Central memory CD8-positive, alpha-beta T cell (primary cell): ENCODE data around the gene HS3ST3B1.

Experiments
- ATAC-seq: fragments of 150-1000 bp; cut with Tn5 transposase; replicated peaks from 2 replicates; pipeline ENCODE4 v1.10.0; 2022; ENCODE audit warnings: mild to moderate bottlenecking, moderate FRiP score, moderate number of reproducible peaks; ENCODE audit not compliant: poor library complexity, severe bottlenecking; ENCODE audit errors: extremely low read depth
- DNase-seq, 2 donors: peaks; one replicate each; pipeline ENCODE4 v3.0.0; 2021; ENCODE audit warnings: low spot score in 2 of 2
- H3K27ac Mint-ChIP-seq: one replicate; pipeline ENCODE4 v1.8.0; 2022; ENCODE audit warnings: low read depth, mild to moderate bottlenecking, moderate library complexity, mixed read lengths
- H3K27me3 Mint-ChIP-seq: one replicate; pipeline ENCODE4 v1.8.0; 2022; ENCODE audit warnings: mixed read lengths
- H3K36me3 Mint-ChIP-seq: one replicate; pipeline ENCODE4 v1.8.0; 2022; ENCODE audit warnings: mild to moderate bottlenecking, moderate library complexity, mixed read lengths; ENCODE audit not compliant: insufficient read depth
- H3K4me1 Mint-ChIP-seq: one replicate; pipeline ENCODE4 v1.8.0; 2022; ENCODE audit warnings: mixed read lengths
- H3K4me3 Mint-ChIP-seq: one replicate; pipeline ENCODE4 v1.8.0; 2022; ENCODE audit warnings: mild to moderate bottlenecking, moderate library complexity, mixed read lengths
- H3K9me3 Mint-ChIP-seq: one replicate; pipeline ENCODE4 v1.8.0; 2022; ENCODE audit warnings: mixed read lengths

The HS3ST3B1 gene

DNA sequence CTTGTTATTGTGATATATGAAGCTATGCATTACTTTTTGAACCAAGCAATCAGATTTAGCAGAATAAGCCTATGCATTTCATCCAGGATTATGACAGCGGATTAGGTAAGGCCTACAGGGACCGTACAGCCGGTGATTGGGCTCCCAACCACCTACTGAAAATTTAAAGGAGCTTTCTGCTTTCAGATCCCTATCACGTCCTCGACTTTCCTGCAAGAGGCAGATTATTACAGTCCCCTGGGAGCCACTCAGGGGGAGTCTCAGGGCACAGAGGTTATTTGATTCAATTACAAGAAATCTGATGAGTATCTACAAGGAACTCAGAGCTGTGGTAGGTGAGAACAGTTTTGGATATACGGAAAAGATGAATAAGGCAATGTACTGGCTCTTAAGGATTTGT is 80.7 kb downstream of the HS3ST3B1 start:
- ATAC-seq (no peak), DNase-seq (no peak)
- H3K36me3 Mint-ChIP-seq = no peaks in the 10 kb centered on the region
- H3K4me1 Mint-ChIP-seq = peaks cover 6% of the 10 kb centered on the region
- no peaks in the 10 kb centered on the region for H3K27me3 Mint-ChIP-seq
- H3K27ac Mint-ChIP-seq = no peak overlapping the region
- no peak overlapping the region for H3K4me3 Mint-ChIP-seq
- no peaks in the 10 kb centered on the region for H3K9me3 Mint-ChIP-seq

GRCh38 chr17:14387036-14387435 is 86.2 kb downstream of the HS3ST3B1 start:
- Mint-ChIP-seq H3K9me3 (peaks cover 9% of the 10 kb centered on the region), H3K36me3 (no peaks in the 10 kb centered on the region), H3K4me3 (no peak overlapping the region), H3K27ac (no peak overlapping the region), H3K27me3 (no peaks in the 10 kb centered on the region), H3K4me1 (no peaks in the 10 kb centered on the region)
- ATAC-seq (no peak), DNase-seq (no peak)

DNA sequence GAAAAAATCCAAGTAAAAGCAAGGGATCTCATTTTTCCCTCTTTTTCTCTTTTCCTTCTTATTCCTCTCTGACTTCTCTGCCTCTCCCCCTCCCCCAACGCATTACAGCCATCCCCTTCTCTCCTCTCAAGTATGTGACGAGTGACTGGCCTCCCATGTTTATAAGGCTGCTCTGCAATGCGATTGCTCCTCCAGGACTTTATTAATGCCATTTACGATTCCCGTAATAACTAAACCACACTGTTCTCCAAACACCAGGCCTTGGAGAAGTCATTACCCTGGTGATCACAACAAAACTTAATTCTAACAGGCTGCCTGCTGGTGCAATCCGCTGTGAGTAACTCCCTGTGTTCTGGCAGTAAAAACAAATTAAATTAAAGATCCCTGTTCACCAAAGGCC is 88.8 kb downstream of the HS3ST3B1 start:
- Mint-ChIP-seq H3K4me1 (no peaks in the 10 kb centered on the region), H3K27me3 (no peaks in the 10 kb centered on the region), H3K27ac (no peak overlapping the region)

GRCh38 chr17:14393723-14394122 is 92.8 kb downstream of the HS3ST3B1 start:
- ATAC-seq = no peak
- H3K27me3 Mint-ChIP-seq = no peaks in the 10 kb centered on the region

More for the DNA sequence above, 88.8 kb downstream of the HS3ST3B1 start:
- ATAC-seq = no peak
- H3K36me3 Mint-ChIP-seq = no peaks in the 10 kb centered on the region
- H3K9me3 Mint-ChIP-seq = peaks cover 9% of the 10 kb centered on the region
- H3K4me3 Mint-ChIP-seq = no peak overlapping the region
- DNase-seq = no peak

DNA sequence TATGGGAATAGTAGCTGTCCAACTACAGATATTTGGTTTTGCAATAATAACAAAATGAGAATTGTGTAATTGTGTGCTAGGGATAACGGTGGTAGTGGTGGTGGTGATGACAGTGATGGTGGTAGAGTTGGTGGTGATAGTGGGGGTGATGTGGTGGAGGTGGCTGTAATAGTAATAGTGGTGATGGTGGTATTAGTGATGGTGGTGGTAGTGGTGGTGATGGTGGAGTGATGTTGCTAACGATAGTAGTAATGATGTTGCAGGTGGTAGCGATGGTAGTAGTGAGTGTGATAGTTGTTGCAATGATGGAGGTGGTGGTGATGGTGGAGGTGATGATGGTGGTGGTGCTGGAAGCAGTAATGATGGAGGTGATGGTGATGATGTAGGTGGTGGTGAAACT is 94.4 kb downstream of the HS3ST3B1 start:
- DNase-seq (no peak), ATAC-seq (no peak)
- no peaks in the 10 kb centered on the region for H3K36me3 Mint-ChIP-seq
- no peak overlapping the region for H3K4me3 Mint-ChIP-seq
- H3K27ac Mint-ChIP-seq = no peak overlapping the region
- peaks cover 17% of the 10 kb centered on the region for H3K9me3 Mint-ChIP-seq
- H3K27me3 Mint-ChIP-seq = peaks cover 6% of the 10 kb centered on the region
- no peaks in the 10 kb centered on the region for H3K4me1 Mint-ChIP-seq

More at GRCh38 chr17:14393723-14394122, 92.8 kb downstream of the HS3ST3B1 start:
- Mint-ChIP-seq H3K27ac (no peak overlapping the region), H3K4me3 (no peak overlapping the region), H3K9me3 (peaks cover 9% of the 10 kb centered on the region), H3K36me3 (no peaks in the 10 kb centered on the region), H3K4me1 (no peaks in the 10 kb centered on the region)
- DNase-seq = no peak

DNA sequence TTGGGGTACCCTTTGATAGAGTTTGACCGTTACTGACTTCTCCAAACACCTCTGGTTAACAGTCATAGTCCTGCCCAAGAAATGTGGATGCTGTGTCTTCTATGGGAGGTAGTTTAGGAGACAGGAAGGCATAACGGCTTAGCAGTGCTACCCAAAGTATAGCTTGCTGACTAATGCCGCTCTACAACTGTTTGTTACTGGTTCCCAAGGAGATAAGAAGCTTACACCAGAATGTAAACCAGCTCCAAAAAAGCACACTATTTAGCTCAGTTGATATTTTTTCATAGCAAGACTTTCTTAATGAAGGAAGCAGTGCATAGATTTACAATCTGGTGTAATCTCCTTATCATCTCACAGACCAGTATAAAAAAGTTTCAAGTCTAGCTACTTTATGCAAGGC is 95.7 kb downstream of the HS3ST3B1 start:
- H3K9me3 Mint-ChIP-seq = peaks cover 13% of the 10 kb centered on the region
- DNase-seq (no peak), ATAC-seq (no peak)
- no peaks in the 10 kb centered on the region for H3K4me1 Mint-ChIP-seq
- H3K27ac Mint-ChIP-seq = no peak overlapping the region
- peaks cover 10% of the 10 kb centered on the region for H3K27me3 Mint-ChIP-seq
- no peaks in the 10 kb centered on the region for H3K36me3 Mint-ChIP-seq
- no peak overlapping the region for H3K4me3 Mint-ChIP-seq

- Mint-ChIP-seq H3K27ac (no peak overlapping the region), H3K4me3 (no peak overlapping the region), H3K4me1 (peaks cover 3% of the 10 kb centered on the region)
These were observed 97.9 kb downstream of the HS3ST3B1 start for GRCh38 chr17:14398766-14399165.

More at GRCh38 chr17:14398766-14399165, 97.9 kb downstream of the HS3ST3B1 start:
- H3K9me3 Mint-ChIP-seq = peaks cover 13% of the 10 kb centered on the region
- peaks cover 18% of the 10 kb centered on the region for H3K27me3 Mint-ChIP-seq
- ATAC-seq = no peak
- H3K36me3 Mint-ChIP-seq = no peaks in the 10 kb centered on the region
- DNase-seq = no peak
